Esophagus squamous epithelium (tissue), 5 donors: ENCODE data around the gene BUB3. TPM values are rescaled to one million over a fixed set of nuclear protein-coding genes. Genes with fewer than 3 reads are reported as not detected.

Experiments used
- DNase-seq: peaks from one replicate; lab custom pipeline; 2025; lab: John Stamatoyannopoulos, UW
- H3K27ac ChIP-seq, 4 donors: fragments of 200-600 bp; sonication (generic); one replicate each; pipeline ENCODE4 v1.5.1; 2016 to 2019; ENCODE audit warnings: mild to moderate bottlenecking in 1 of 4
- H3K27me3 ChIP-seq, 4 donors: fragments of 200-600 bp; sonication (generic); 1 replicate in 3 of 4; 2 replicates in 1 of 4; pipeline versions ENCODE4 v1.5.1 to v1.6.0; 2017 to 2021; ENCODE audit warnings: antibody characterized with exemption in 1 of 4
- H3K36me3 ChIP-seq, 3 donors: fragments of 200-600 bp; sonication (generic); one replicate each; pipeline ENCODE4 v1.5.1; 2016 to 2019
- H3K4me1 ChIP-seq, 3 donors: fragments of 200-600 bp; sonication (generic); one replicate each; pipeline ENCODE4 v1.5.1; 2017 to 2019
- H3K4me3 ChIP-seq, 4 donors: fragments of 200-600 bp; sonication (generic); 1 replicate in 3 of 4; 2 replicates in 1 of 4; pipeline ENCODE4 v1.5.1; 2016 to 2019; ENCODE audit warnings: mild to moderate bottlenecking in 2 of 4, moderate library complexity in 1 of 4
- H3K9me3 ChIP-seq, 3 donors: fragments of 200-600 bp; sonication (generic); one replicate each; pipeline ENCODE4 v1.5.1; 2016 to 2019
- CTCF ChIP-seq, 6 experiments: fragments of 450-650 bp in 4 of 6; fragments of 200-600 bp in 2 of 6; sonication (generic) in 2 of 6; IDR thresholded peaks; one replicate each; pipeline ENCODE4 v1.5.1; 2016 to 2019; ENCODE audit warnings: antibody characterized with exemption in 6 of 6, mild to moderate bottlenecking in 4 of 6, moderate library complexity in 4 of 6
- POLR2A ChIP-seq, 4 donors: fragments of 450-650 bp; IDR thresholded peaks; one replicate each; pipeline ENCODE4 v1.6.1; 2017; ENCODE audit warnings: antibody characterized with exemption in 4 of 4, mild to moderate bottlenecking in 4 of 4, moderate library complexity in 3 of 4
- WGBS, 2 donors: methylation state at CpG; one replicate each; pipeline ENCODE4 v1.1.5; 2018; 5-methylcytosine and 5-hydroxymethylcytosine counted together
- intact Hi-C: fragments of 100-400 bp; cut with DNase I; formaldehyde crosslinking; loops from one replicate; pipeline ENCODE4 v1.15.0; 2022
- total RNA-seq, 4 donors: library from RNA; depleted of rRNA; stranded (reverse); fragments of >200 nt; gene quantifications; one replicate each; pipeline ENCODE4 v1.1.0, GENCODE V29; 2016
- donor health status: DM: yes; HTN: yes; CAD: no.

The BUB3 gene
- total RNA-seq, 4 donors from 2014 or later, result 84.3 to 121 (median 100) TPM

GRCh38 chr10:123204127-123204461 is 49.9 kb downstream of the BUB3 start:
- H3K9me3 ChIP-seq, result peaks cover 0 to 7% (median 7%) of the 10 kb centered on the region in 3 donors
- TF ChIP-seq CTCF (IDR thresholded peaks at IDR 0.05) (no peak), POLR2A (IDR thresholded peaks at IDR 0.05) (no peak)
- WGBS, 2 donors, result 80% methylated on average over 1 of the region's 1 CpG; no CpG with 5 or more reads in 1 of the 2 donors
- no peak overlapping the region for H3K4me3 ChIP-seq
- no peaks in the 10 kb centered on the region for H3K36me3 ChIP-seq
- no peak overlapping the region for H3K27ac ChIP-seq
- DNase-seq, result no peak
- intact Hi-C loops, result no loop called here
- no peaks in the 10 kb centered on the region for H3K27me3 ChIP-seq
- no peaks in the 10 kb centered on the region for H3K4me1 ChIP-seq

DNA sequence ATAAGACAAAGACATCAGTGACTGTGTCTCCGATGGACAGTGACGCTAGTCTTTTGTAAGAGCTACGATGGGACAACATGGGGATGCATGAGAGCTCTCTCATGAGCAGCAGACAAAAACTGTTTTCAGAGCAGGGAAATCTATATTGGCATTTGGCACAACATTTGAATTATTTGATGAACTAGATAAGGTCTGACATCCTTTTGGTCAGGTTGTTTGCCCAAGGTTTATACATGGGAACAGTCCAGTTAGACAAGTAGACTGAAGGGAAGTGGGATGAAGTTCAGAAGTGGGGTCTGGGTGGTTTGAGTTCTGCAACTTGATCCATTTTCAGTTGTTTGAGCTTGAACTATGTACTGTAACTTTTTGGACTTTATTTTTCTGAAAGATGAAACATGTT is 50.8 kb downstream of the BUB3 start:
- TF ChIP-seq POLR2A (IDR thresholded peaks at IDR 0.05) (no peak), CTCF (IDR thresholded peaks at IDR 0.05) (no peak)
- intact Hi-C loops, result no loop called here
- Histone ChIP-seq H3K9me3 (peaks cover 0 to 7% (median 7%) of the 10 kb centered on the region in 3 donors), H3K36me3 (no peaks in the 10 kb centered on the region), H3K27ac (no peak overlapping the region), H3K27me3 (no peaks in the 10 kb centered on the region), H3K4me1 (no peaks in the 10 kb centered on the region), H3K4me3 (no peak overlapping the region)
- WGBS, 2 donors, result 88 to 97% methylated on average over 3 of the region's 3 CpGs
- DNase-seq, result no peak

- DNase-seq, result no peak
- Histone ChIP-seq H3K4me1 (no peaks in the 10 kb centered on the region), H3K4me3 (no peak overlapping the region), H3K9me3 (peaks cover 0 to 16% (median 7%) of the 10 kb centered on the region in 3 donors), H3K27ac (no peak overlapping the region), H3K36me3 (no peaks in the 10 kb centered on the region), H3K27me3 (no peaks in the 10 kb centered on the region)
- TF ChIP-seq CTCF (IDR thresholded peaks at IDR 0.05) (no peak), POLR2A (IDR thresholded peaks at IDR 0.05) (no peak)
- intact Hi-C loops, result no loop called here
- 100% methylated on average over 1 of the region's 1 CpG for WGBS, 2 donors
Measured at GRCh38 chr10:123212063-123212462, 57.9 kb downstream of the BUB3 start.

DNA sequence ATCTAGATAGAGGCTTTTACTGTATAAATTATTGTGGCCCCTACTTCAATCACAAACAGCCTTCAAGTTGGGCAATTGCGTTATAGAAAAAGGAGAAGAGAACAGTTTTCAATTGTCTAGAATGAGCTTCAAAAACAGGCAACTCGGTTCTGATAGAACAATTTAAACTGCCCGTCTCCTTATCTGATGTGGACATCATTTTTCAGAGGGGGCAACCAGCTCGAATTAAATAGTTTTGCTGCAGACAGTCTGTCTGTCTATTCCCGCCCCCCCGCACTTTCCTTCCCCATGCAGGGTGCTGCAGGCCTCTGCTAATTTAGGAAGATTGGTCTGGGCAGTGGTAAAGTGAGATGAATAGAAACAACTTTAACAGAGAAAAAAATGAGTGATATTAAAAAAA is 58.4 kb downstream of the BUB3 start:
- DNase-seq, result no peak
- no peak overlapping the region for H3K4me3 ChIP-seq
- no peaks in the 10 kb centered on the region for H3K4me1 ChIP-seq
- intact Hi-C loops, result no loop called here
- no peak overlapping the region for H3K27ac ChIP-seq
- H3K36me3 ChIP-seq, result no peaks in the 10 kb centered on the region
- no peaks in the 10 kb centered on the region for H3K27me3 ChIP-seq
- TF ChIP-seq CTCF (IDR thresholded peaks at IDR 0.05) (no peak), POLR2A (IDR thresholded peaks at IDR 0.05) (no peak)
- peaks cover 0 to 16% (median 7%) of the 10 kb centered on the region in 3 donors for H3K9me3 ChIP-seq
- 77 to 83% methylated on average over 6 of the region's 6 CpGs for WGBS, 2 donors

DNA sequence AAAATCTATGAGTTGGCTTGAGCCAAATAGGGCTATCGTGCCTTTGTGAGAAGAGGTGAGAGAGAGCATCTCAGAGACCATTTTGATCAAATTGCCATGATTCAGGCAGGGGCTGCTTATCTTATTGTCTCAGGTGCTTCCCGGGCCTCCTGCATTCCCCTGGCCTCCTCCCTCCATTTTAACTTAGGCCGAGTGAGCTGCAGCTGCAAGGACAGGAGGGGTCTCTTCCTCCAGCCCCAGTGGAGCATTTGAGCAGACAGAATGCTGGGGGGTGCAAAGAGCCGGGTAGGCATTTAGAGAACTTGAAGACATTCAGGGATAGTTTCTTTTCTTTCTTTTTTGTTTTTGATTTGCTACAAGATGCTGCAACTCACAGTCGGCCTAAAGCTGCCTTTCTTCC is 59.0 kb downstream of the BUB3 start:
- Histone ChIP-seq H3K4me1 (no peaks in the 10 kb centered on the region), H3K27me3 (no peaks in the 10 kb centered on the region), H3K36me3 (no peaks in the 10 kb centered on the region), H3K27ac (no peak overlapping the region), H3K9me3 (peaks cover 0 to 15% (median 2%) of the 10 kb centered on the region in 3 donors), H3K4me3 (no peak overlapping the region)
- intact Hi-C loops, result no loop called here
- TF ChIP-seq POLR2A (IDR thresholded peaks at IDR 0.05) (no peak), CTCF (IDR thresholded peaks at IDR 0.05) (no peak)
- no peak for DNase-seq
- WGBS, 2 donors, result 77 to 83% methylated on average over 5 of the region's 5 CpGs

Other genes starting within 250 kb of the BUB3 start
- not detected for gene FAM24A, start 243.8 kb upstream of the BUB3 start, total RNA-seq
- gene C10orf88, start 200.2 kb upstream of the BUB3 start, total RNA-seq, result 1 to 10 TPM; 4.0 to 7.6 (median 4.6) TPM
- 1 to 10 TPM; 2.5 to 3.0 (median 2.6) TPM for gene PSTK, start 174.0 kb upstream of the BUB3 start, total RNA-seq
- gene IKZF5, start 145.6 kb upstream of the BUB3 start, total RNA-seq, result 10 to 100 TPM in 1 of 4 donors, 1 to 10 TPM in 3; 2.9 to 12.0 (median 5.7) TPM
- gene ACADSB, start 145.4 kb upstream of the BUB3 start, total RNA-seq, result 10 to 100 TPM in 2 of 4 donors, 1 to 10 TPM in 2; 7.5 to 13.5 (median 10.4) TPM
- gene HMX3, start 18.4 kb upstream of the BUB3 start, total RNA-seq, result not detected
- gene HMX2, start 6.3 kb upstream of the BUB3 start, total RNA-seq, result not detected